Measurements from ENCODE around the gene NAT16.
A peak's percentile ranks its signal among the peaks of the same experiment; 100 is the strongest.
"Not testable (repeated sequence)": the region's sequence is repeated elsewhere in the genome, so short reads cannot be mapped to it uniquely, and the experiment has no call there.

NAT16 gene

DNA sequence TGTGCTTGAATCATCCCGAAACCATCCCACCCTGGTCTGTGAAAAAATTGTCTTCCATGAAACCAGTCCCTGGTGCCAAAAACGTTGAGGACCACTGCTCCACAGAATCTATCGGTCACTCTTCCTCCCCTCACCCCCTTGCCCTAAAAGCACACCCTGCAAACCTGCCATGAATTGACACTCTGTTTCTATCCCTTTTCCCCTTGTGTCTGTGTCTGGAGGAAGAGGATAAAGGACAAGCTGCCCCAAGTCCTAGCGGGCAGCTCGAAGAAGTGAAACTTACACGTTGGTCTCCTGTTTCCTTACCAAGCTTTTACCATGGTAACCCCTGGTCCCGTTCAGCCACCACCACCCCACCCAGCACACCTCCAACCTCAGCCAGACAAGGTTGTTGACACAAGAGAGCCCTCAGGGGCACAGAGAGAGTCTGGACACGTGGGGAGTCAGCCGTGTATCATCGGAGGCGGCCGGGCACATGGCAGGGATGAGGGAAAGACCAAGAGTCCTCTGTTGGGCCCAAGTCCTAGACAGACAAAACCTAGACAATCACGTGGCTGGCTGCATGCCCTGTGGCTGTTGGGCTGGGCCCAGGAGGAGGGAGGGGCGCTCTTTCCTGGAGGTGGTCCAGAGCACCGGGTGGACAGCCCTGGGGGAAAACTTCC lies 54.0 kb downstream of the NAT16 start:
- peak in 1 of 2 donors; percentile 12 for DNase-seq

DNA sequence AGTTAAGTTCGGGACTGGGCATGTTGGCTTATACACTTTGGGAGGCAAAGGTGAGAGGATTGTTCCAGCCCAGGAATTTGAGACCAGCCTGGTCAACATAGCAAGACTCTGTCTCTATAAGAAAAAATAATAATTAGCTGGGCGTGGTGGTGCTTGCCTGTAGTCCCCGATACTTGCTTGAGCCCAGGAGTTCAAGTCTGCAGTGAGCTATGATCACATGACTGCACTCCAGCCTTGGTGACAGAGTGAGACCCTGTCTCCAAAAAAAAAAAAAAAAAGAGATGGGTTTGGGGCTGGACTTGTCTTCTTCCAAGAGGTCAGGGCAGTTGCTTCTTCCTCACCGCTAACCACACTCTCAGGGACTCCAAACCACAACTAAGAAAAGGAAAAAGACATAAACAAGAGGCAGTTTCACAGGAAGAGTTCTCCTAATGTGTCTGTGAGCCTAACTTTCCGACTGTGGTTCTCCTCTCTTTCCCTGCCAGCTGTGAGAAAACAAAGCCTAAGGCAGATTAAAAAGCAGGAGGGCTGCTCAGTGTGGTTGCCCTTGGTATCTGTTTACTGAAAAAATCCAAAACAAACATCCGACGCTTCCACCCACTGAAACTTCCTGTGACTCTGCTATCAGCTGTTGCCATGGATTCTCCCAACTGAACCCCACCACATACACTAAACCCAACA lies 55.6 kb downstream of the NAT16 start:
- DNase-seq, result no peak

DNA sequence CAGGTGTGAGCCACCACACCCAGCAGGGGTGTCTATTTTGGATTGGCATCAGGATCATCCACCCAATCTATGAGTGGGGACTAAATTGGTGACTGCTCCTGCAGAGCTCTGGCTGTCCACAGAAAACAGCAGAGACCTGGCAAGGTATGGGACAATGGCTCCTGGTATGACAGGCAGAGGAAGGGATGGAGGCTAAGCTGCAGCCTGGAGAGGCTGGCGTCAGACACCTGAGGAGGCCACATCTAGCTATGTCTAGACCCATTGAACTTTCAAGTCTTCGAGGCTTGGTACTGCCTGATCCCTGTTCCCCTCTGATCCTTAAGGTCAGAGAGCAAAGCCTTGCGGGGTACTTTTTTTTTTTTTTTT lies 56.4 kb downstream of the NAT16 start:
- no peak for DNase-seq

DNA sequence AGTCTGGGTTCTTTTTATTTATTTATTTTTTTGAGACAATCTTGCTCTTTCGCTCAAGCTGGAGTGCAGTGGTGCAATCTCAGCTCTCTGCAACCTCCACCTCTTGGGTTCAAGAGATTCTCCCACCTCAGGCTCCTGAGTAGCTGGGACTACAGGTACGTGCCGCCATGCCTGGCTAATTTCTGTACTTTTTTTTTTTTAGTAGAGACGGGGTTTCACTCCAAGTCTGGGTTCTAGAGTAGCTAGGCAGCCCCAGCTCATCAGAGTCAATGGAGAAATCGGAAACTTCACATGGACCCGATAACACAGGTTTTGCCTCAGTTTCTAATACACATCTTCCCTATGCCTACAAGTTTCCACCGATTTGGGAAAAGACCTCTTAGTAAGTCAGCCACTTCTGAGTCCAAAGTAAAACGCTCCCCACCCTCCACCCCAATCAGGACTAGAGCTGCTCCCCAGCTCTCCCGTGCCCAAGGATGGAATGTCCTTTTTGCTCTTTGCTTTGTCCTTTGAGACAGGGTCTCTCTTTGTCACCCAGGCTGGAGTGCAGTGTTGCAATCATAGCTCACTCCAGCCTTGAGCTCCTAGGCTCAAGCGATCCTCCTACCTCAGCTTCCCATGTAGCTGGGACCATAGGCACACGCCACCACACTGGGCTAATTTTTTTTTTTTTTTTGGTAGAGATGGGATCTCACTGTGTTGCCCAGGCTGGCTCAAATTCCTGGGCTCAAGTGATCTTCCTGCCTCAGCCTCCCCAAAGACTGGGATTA lies 57.0 kb downstream of the NAT16 start:
- no peak for DNase-seq

DNA sequence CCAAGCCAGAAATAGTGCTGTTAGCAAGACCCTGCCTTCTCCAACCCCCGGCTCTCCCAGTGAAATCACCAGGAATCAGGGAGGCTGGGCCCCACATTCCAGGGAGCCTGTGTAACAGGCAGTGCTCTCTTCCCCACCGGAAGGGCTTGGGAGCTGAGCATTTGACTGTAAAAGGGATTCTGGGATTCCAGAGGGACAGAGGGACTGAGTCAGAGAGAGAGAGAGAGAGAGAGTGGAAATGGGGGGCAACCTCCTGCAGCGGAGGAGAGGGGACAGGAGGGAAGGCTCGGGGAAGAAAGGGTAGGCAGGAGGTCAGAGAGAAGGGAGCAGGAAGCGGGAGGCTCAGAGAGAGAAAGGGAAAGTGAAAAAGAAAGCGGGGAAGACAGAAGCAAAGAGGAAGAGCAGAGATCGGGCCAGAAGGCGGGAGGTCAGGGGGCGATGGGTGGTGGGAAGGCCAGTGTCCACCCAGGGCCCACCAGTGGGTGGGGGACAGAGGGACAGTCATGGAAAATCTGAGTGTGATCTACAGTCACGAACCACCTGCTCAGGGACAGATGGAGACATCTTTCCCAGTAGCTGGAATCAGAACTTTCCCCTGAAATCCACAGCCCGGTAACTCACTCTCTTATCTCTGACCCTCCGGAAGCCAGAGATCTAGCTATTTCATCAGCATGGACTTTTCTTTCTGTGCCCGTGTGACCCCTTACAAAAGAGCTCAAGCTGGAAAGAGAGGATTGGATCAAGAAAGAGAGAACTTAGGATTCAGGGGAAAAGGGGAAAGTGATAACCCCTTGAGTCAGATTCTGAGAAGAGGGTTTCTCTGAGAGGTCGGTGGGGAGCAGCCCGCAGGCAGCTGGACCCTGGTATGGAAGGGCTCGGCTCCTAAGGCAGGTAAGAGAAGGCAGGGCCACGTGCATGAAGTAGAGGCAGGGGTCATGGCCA lies 57.8 kb downstream of the NAT16 start:
- no peak for DNase-seq

DNA sequence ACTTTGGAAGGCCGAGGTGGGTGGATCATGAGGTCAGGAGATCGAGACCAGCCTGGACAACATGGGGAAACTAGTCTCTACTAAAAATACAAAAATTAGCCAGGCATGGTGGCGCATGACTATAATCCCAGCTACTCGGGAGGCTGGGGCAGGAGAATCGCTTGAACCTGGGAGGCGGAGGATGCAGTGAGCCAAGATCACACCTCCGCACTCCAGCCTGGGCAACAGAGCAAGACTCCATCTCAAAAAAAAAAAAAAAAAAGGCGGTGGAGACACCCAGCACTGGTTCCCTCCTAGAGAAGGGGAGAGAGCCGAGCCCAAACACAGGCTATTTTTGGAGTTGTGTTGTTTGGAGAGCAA lies 58.5 kb downstream of the NAT16 start:
- not testable (repeated sequence) for DNase-seq

All from hippocampal formation (tissue), 2 donors.